Calu3 (cell line): ENCODE results near the gene MAVS. TPM values are rescaled to one million over a fixed set of nuclear protein-coding genes. Genes with fewer than 3 reads are reported as not detected.

Source experiments
- BruUV-seq: library from RNA; stranded (reverse); fragments of 400-500 nt; replicated peaks from 2 replicates; lab custom pipeline; 2021; lab: Mats Ljungman, UMichigan
- CTCF ChIA-PET: fragments of 300-600 bp; sonication (Branson Sonifier 250); formaldehyde crosslinking; loops from one replicate; lab custom pipeline; 2022; ENCODE audit warnings: antibody characterized with exemption; lab: Charles Lee
- DNase-seq: peaks from one replicate; pipeline ENCODE4 v3.0.0; 2022
- H3K27ac Mint-ChIP-seq: one replicate; pipeline ENCODE4 v1.8.0; 2022; ENCODE audit warnings: mixed read lengths; ENCODE audit not compliant: unreplicated experiment
- H3K27me3 Mint-ChIP-seq: one replicate; pipeline ENCODE4 v1.8.0; 2022; ENCODE audit warnings: mixed read lengths; ENCODE audit not compliant: unreplicated experiment
- H3K36me3 Mint-ChIP-seq: one replicate; pipeline ENCODE4 v1.8.0; 2022; ENCODE audit warnings: mild to moderate bottlenecking, moderate library complexity, mixed read lengths; ENCODE audit not compliant: insufficient read depth, unreplicated experiment
- H3K4me1 Mint-ChIP-seq: one replicate; pipeline ENCODE4 v1.8.0; 2022; ENCODE audit warnings: mild to moderate bottlenecking, low read depth, mixed read lengths; ENCODE audit not compliant: unreplicated experiment
- H3K4me3 Mint-ChIP-seq: one replicate; pipeline ENCODE4 v1.8.0; 2022; ENCODE audit warnings: mild to moderate bottlenecking, low read depth, moderate library complexity, mixed read lengths; ENCODE audit not compliant: unreplicated experiment
- H3K9me3 Mint-ChIP-seq: one replicate; pipeline ENCODE4 v1.8.0; 2022; ENCODE audit warnings: low read depth, mixed read lengths; ENCODE audit not compliant: unreplicated experiment
- intact Hi-C: fragments of 100-400 bp; cut with micrococcal nuclease; formaldehyde crosslinking; loops from one replicate; pipeline ENCODE4 v1.10.0; 2022; ENCODE audit not compliant: unreplicated experiment
- total RNA-seq: library from RNA; stranded (reverse); gene quantifications from 2 replicates; pipeline ENCODE4 v1.2.3, GENCODE V29; 2022
- TF ChIP-seq, protein P1 (sequence below): fragments of 200-600 bp; IDR thresholded peaks from one replicate; pipeline ENCODE4 v1.8.0; 2022; ENCODE audit warnings: antibody characterized with exemption; ENCODE audit not compliant: unreplicated experiment

The MAVS gene
- total RNA-seq, 1 experiment from 2014 or later: 29.8 TPM

DNA sequence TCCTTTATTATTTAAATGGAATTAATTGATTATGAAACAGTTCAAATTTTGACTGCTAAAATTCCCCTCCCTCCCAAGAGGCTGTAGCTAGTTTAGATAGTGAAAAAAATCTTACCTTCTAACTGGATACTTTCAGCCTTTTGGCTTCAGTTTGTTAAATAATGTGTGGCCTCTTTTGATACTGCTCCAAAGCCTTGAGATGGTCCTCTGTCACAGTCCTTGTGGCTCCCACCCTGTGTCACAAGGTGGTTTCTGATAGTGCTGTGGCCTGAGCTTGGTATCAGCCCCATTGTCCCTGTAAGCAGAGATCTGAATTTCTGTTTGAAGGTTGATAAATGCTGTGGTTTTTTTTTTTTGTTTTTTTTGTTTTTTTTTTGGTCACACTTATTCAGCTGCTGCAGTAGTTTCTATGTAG lies 63.3 kb downstream of the MAVS start:
- H3K36me3 Mint-ChIP-seq: peaks cover 48% of the 10 kb centered on the region
- DNase-seq: no peak
- CTCF ChIA-PET: no interaction called here
- H3K4me1 Mint-ChIP-seq: peaks cover 17% of the 10 kb centered on the region
- H3K4me3 Mint-ChIP-seq: no peak overlapping the region
- intact Hi-C loops: no loop called here
- no peaks in the 10 kb centered on the region for H3K9me3 Mint-ChIP-seq
- TF ChIP-seq, protein P1, sequence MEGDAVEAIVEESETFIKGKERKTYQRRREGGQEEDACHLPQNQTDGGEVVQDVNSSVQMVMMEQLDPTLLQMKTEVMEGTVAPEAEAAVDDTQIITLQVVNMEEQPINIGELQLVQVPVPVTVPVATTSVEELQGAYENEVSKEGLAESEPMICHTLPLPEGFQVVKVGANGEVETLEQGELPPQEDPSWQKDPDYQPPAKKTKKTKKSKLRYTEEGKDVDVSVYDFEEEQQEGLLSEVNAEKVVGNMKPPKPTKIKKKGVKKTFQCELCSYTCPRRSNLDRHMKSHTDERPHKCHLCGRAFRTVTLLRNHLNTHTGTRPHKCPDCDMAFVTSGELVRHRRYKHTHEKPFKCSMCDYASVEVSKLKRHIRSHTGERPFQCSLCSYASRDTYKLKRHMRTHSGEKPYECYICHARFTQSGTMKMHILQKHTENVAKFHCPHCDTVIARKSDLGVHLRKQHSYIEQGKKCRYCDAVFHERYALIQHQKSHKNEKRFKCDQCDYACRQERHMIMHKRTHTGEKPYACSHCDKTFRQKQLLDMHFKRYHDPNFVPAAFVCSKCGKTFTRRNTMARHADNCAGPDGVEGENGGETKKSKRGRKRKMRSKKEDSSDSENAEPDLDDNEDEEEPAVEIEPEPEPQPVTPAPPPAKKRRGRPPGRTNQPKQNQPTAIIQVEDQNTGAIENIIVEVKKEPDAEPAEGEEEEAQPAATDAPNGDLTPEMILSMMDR: no peak
- H3K27ac Mint-ChIP-seq: no peak overlapping the region
- H3K27me3 Mint-ChIP-seq: no peaks in the 10 kb centered on the region
- BruUV-seq: no TSS peak

- no peaks in the 10 kb centered on the region for H3K27me3 Mint-ChIP-seq
- H3K27ac Mint-ChIP-seq: no peak overlapping the region
- CTCF ChIA-PET: no interaction called here
- intact Hi-C loops: no loop called here
- H3K36me3 Mint-ChIP-seq: peaks cover 53% of the 10 kb centered on the region
- H3K4me1 Mint-ChIP-seq: peaks cover 17% of the 10 kb centered on the region
- no TSS peak for BruUV-seq
- no peak overlapping the region for H3K4me3 Mint-ChIP-seq
- TF ChIP-seq, protein P1: no peak
- DNase-seq: no peak
- H3K9me3 Mint-ChIP-seq: no peaks in the 10 kb centered on the region
Measured at GRCh38 chr20:3910853-3911252, 64.2 kb downstream of the MAVS start.

- Mint-ChIP-seq H3K36me3 (peaks cover 55% of the 10 kb centered on the region), H3K4me1 (peaks cover 17% of the 10 kb centered on the region), H3K27me3 (no peaks in the 10 kb centered on the region), H3K27ac (no peak overlapping the region), H3K9me3 (no peaks in the 10 kb centered on the region), H3K4me3 (no peak overlapping the region)
- TF ChIP-seq, protein P1: no peak
- CTCF ChIA-PET: no interaction called here
- no peak for DNase-seq
- intact Hi-C loops: no loop called here
- no TSS peak for BruUV-seq
Measured at GRCh38 chr20:3911956-3912355, 65.3 kb downstream of the MAVS start.

DNA sequence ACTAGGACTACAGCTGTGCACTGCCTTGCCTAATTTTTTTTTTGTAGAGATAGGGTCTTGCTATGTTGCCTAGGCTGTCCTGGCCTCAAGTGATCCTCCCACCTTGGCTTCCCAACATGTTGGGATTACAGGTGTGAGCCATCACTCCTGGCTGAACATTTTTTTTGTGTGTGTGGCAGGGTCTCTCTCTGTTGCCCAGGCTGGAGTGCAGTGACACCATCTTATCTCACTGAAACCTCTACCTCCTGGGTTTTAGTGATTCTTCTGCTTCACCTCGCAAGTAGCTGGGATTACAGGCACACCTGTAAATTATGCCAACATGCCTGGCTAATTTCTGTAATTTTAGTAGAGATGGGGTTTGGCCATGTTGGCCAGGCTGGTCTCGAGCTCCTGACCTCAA lies 67.8 kb downstream of the MAVS start:
- DNase-seq: no peak
- intact Hi-C loops: no loop called here
- TF ChIP-seq, protein P1: no peak
- no peak overlapping the region for H3K27ac Mint-ChIP-seq
- CTCF ChIA-PET: interaction anchor here (1.1 kb wide), 1 partner anchor 14 kb away, joined by 3 read pairs; no protein-coding TSS in a partner anchor
- H3K4me1 Mint-ChIP-seq: peaks cover 17% of the 10 kb centered on the region
- no peak overlapping the region for H3K4me3 Mint-ChIP-seq
- H3K27me3 Mint-ChIP-seq: no peaks in the 10 kb centered on the region
- no peaks in the 10 kb centered on the region for H3K9me3 Mint-ChIP-seq
- H3K36me3 Mint-ChIP-seq: peaks cover 57% of the 10 kb centered on the region
- no TSS peak for BruUV-seq
